Muscle layer of duodenum (tissue), 2 donors: ENCODE data around the gene ZNF507.

ENCODE experiments used
- H3K27ac ChIP-seq: one replicate; pipeline ENCODE4 v1.7.0; 2013; ENCODE audit warnings: mild to moderate bottlenecking, low read length
- H3K27me3 ChIP-seq: one replicate; pipeline ENCODE4 v1.7.0; 2013; ENCODE audit warnings: low read depth, mild to moderate bottlenecking, control low read depth, low read length
- H3K36me3 ChIP-seq, 2 donors: one replicate each; pipeline ENCODE4 v1.7.0; 2013; ENCODE audit warnings: low read length in 2 of 2, control low read depth in 1 of 2, mild to moderate bottlenecking in 1 of 2; ENCODE audit not compliant: insufficient read depth in 2 of 2, control insufficient read depth in 1 of 2
- H3K4me1 ChIP-seq, 2 donors: one replicate each; pipeline ENCODE4 v1.7.0; 2013; ENCODE audit warnings: low read length in 2 of 2, mild to moderate bottlenecking in 2 of 2, control low read depth in 1 of 2, moderate library complexity in 1 of 2; ENCODE audit not compliant: insufficient read depth in 2 of 2, control insufficient read depth in 1 of 2
- H3K4me3 ChIP-seq, 2 donors: one replicate each; pipeline ENCODE4 v1.7.0; 2013; ENCODE audit warnings: low read length in 2 of 2, low read depth in 1 of 2, mild to moderate bottlenecking in 1 of 2
- H3K9me3 ChIP-seq, 2 donors: one replicate each; pipeline ENCODE4 v1.7.0; 2013; ENCODE audit warnings: low read length in 2 of 2, control low read depth in 1 of 2, mild to moderate bottlenecking in 1 of 2; ENCODE audit not compliant: control insufficient read depth in 1 of 2
- donor health status: healthy.

ZNF507 gene

GRCh38 chr19:32342695-32343094 is 2.7 kb upstream of the ZNF507 start:
- H3K4me3 ChIP-seq = no peak overlapping the region
- H3K27ac ChIP-seq = no peak overlapping the region
- peaks cover 0 to 6% of the 10 kb centered on the region in 2 donors for H3K36me3 ChIP-seq
- peaks cover 16 to 24% of the 10 kb centered on the region in 2 donors for H3K4me1 ChIP-seq
- no peaks in the 10 kb centered on the region for H3K9me3 ChIP-seq
- H3K27me3 ChIP-seq = peaks cover 4% of the 10 kb centered on the region

- Histone ChIP-seq H3K9me3 (no peaks in the 10 kb centered on the region), H3K27me3 (peaks cover 4% of the 10 kb centered on the region), H3K4me3 (no peak overlapping the region), H3K36me3 (peaks cover 2 to 10% of the 10 kb centered on the region in 2 donors), H3K27ac (no peak overlapping the region), H3K4me1 (peaks cover 16 to 28% of the 10 kb centered on the region in 2 donors)
These were observed 1.7 kb upstream of the ZNF507 start for GRCh38 chr19:32343550-32344262.

- Histone ChIP-seq H3K9me3 (no peaks in the 10 kb centered on the region), H3K4me3 (peak overlapping the region; percentile 97 to 99), H3K4me1 (peaks cover 19 to 47% of the 10 kb centered on the region in 2 donors), H3K27ac (no peak overlapping the region), H3K27me3 (peaks cover 4% of the 10 kb centered on the region), H3K36me3 (peaks cover 9 to 14% of the 10 kb centered on the region in 2 donors)
These were observed 1.5 kb downstream of the ZNF507 start for GRCh38 chr19:32346901-32347300.

- Histone ChIP-seq H3K4me1 (peaks cover 19 to 54% of the 10 kb centered on the region in 2 donors), H3K36me3 (peaks cover 10 to 14% of the 10 kb centered on the region in 2 donors), H3K4me3 (no peak overlapping the region), H3K27me3 (peaks cover 4% of the 10 kb centered on the region), H3K27ac (no peak overlapping the region), H3K9me3 (no peaks in the 10 kb centered on the region)
These were observed 2.2 kb downstream of the ZNF507 start for GRCh38 chr19:32347573-32347972.

GRCh38 chr19:32349051-32349450 is 3.6 kb downstream of the ZNF507 start:
- Histone ChIP-seq H3K9me3 (no peaks in the 10 kb centered on the region), H3K27me3 (no peaks in the 10 kb centered on the region), H3K4me1 (peaks cover 19 to 56% of the 10 kb centered on the region in 2 donors), H3K36me3 (peaks cover 24 to 25% of the 10 kb centered on the region in 2 donors), H3K27ac (no peak overlapping the region), H3K4me3 (no peak overlapping the region)

- Histone ChIP-seq H3K36me3 (peaks cover 32 to 33% of the 10 kb centered on the region in 2 donors), H3K27ac (no peak overlapping the region), H3K4me1 (peaks cover 19 to 56% of the 10 kb centered on the region in 2 donors), H3K27me3 (no peaks in the 10 kb centered on the region), H3K9me3 (no peaks in the 10 kb centered on the region), H3K4me3 (no peak overlapping the region)
These were observed 4.5 kb downstream of the ZNF507 start for GRCh38 chr19:32349724-32350470.

- no peak overlapping the region for H3K4me3 ChIP-seq
- no peaks in the 10 kb centered on the region for H3K27me3 ChIP-seq
- H3K4me1 ChIP-seq = peaks cover 19 to 56% of the 10 kb centered on the region in 2 donors
- H3K36me3 ChIP-seq = peaks cover 37 to 39% of the 10 kb centered on the region in 2 donors
- peak overlapping the region; percentile 76 for H3K27ac ChIP-seq
- no peaks in the 10 kb centered on the region for H3K9me3 ChIP-seq
These were observed 5.1 kb downstream of the ZNF507 start for GRCh38 chr19:32350471-32350865.

- Histone ChIP-seq H3K27ac (peak overlapping the region; percentile 76), H3K9me3 (no peaks in the 10 kb centered on the region), H3K4me3 (no peak overlapping the region), H3K36me3 (peaks cover 40% of the 10 kb centered on the region in 2 donors), H3K27me3 (no peaks in the 10 kb centered on the region), H3K4me1 (peaks cover 19 to 56% of the 10 kb centered on the region in 2 donors)
These were observed 5.6 kb downstream of the ZNF507 start for GRCh38 chr19:32350987-32351348.

GRCh38 chr19:32352241-32352630 is 6.8 kb downstream of the ZNF507 start:
- Histone ChIP-seq H3K4me1 (peaks cover 10 to 45% of the 10 kb centered on the region in 2 donors), H3K27me3 (no peaks in the 10 kb centered on the region), H3K9me3 (no peaks in the 10 kb centered on the region), H3K27ac (no peak overlapping the region), H3K4me3 (no peak overlapping the region), H3K36me3 (peaks cover 47 to 48% of the 10 kb centered on the region in 2 donors)

GRCh38 chr19:32354345-32354744 is 8.9 kb downstream of the ZNF507 start:
- H3K27me3 ChIP-seq = no peaks in the 10 kb centered on the region

GRCh38 chr19:32355309-32355708 is 9.9 kb downstream of the ZNF507 start:
- Histone ChIP-seq H3K9me3 (no peaks in the 10 kb centered on the region), H3K36me3 (peaks cover 59 to 61% of the 10 kb centered on the region in 2 donors), H3K4me1 (peaks cover 7 to 22% of the 10 kb centered on the region in 2 donors), H3K27me3 (no peaks in the 10 kb centered on the region), H3K27ac (no peak overlapping the region), H3K4me3 (no peak overlapping the region)

More at GRCh38 chr19:32354345-32354744, 8.9 kb downstream of the ZNF507 start:
- no peak overlapping the region for H3K27ac ChIP-seq
- no peak overlapping the region for H3K4me3 ChIP-seq
- peaks cover 7 to 30% of the 10 kb centered on the region in 2 donors for H3K4me1 ChIP-seq
- peaks cover 50 to 52% of the 10 kb centered on the region in 2 donors for H3K36me3 ChIP-seq
- no peaks in the 10 kb centered on the region for H3K9me3 ChIP-seq
